ENCODE data around the gene LHX1.

LHX1 gene

GRCh38 chr17:36922175-36922574 lies 15.1 kb upstream of the LHX1 start:
- DNase-seq (ENCODE audit: low read depth in 2 of 2), result no peak

- no peak for DNase-seq (ENCODE audit: low read depth in 2 of 2)
Measured at GRCh38 chr17:36923814-36924221, 13.5 kb upstream of the LHX1 start.

GRCh38 chr17:36926226-36926625 lies 11.0 kb upstream of the LHX1 start:
- DNase-seq (ENCODE audit: low read depth in 2 of 2), result no peak

GRCh38 chr17:36926701-36927100 lies 10.6 kb upstream of the LHX1 start:
- no peak for DNase-seq (ENCODE audit: low read depth in 2 of 2)

- DNase-seq (ENCODE audit: low read depth in 2 of 2), result no peak
Measured at GRCh38 chr17:36928471-36929345, 8.6 kb upstream of the LHX1 start.

- no peak for DNase-seq (ENCODE audit: low read depth in 2 of 2)
Measured at GRCh38 chr17:36929851-36930582, 7.3 kb upstream of the LHX1 start.

- DNase-seq (ENCODE audit: low read depth in 2 of 2), result no peak
Measured at GRCh38 chr17:36930583-36930900, 6.7 kb upstream of the LHX1 start.

- DNase-seq (ENCODE audit: low read depth in 2 of 2), result no peak
Measured at GRCh38 chr17:36931096-36931696, 6.1 kb upstream of the LHX1 start.

GRCh38 chr17:36931697-36932382 lies 5.4 kb upstream of the LHX1 start:
- DNase-seq (ENCODE audit: low read depth in 2 of 2), result no peak

- no peak for DNase-seq (ENCODE audit: low read depth in 2 of 2)
Measured at GRCh38 chr17:36932383-36932693, 4.9 kb upstream of the LHX1 start.

- DNase-seq (ENCODE audit: low read depth in 2 of 2), result no peak
Measured at GRCh38 chr17:36932694-36933511, 4.4 kb upstream of the LHX1 start.

GRCh38 chr17:36933512-36934143 lies 3.6 kb upstream of the LHX1 start:
- no peak for DNase-seq (ENCODE audit: low read depth in 2 of 2)

- DNase-seq (ENCODE audit: low read depth in 2 of 2), result no peak
Measured at GRCh38 chr17:36934144-36934691, 3.1 kb upstream of the LHX1 start.

GRCh38 chr17:36934692-36935630 lies 2.3 kb upstream of the LHX1 start:
- DNase-seq (ENCODE audit: low read depth in 2 of 2), result no peak

GRCh38 chr17:36935671-36936454 lies 1.4 kb upstream of the LHX1 start:
- no peak for DNase-seq (ENCODE audit: low read depth in 2 of 2)

- no peak for DNase-seq (ENCODE audit: low read depth in 2 of 2)
Measured at GRCh38 chr17:36936455-36937000, 747 bp upstream of the LHX1 start.

GRCh38 chr17:36937959-36938565 lies 787 bp downstream of the LHX1 start:
- DNase-seq (ENCODE audit: low read depth in 2 of 2), result no peak

- DNase-seq (ENCODE audit: low read depth in 2 of 2), result no peak
Measured at GRCh38 chr17:36938566-36939051, 1.3 kb downstream of the LHX1 start.

Data from stimulated activated CD4-positive, alpha-beta T cell treated with anti-CD3 and anti-CD28 coated beads, Interleukin-1b, Interleukin-23, amount 100 ng/mL, for 1 hour (primary cell).